ENCODE measurements around the gene NDUFAF5.
A peak's percentile ranks its signal among the peaks of the same experiment; 100 is the strongest.
"Not testable (repeated sequence)": the region's sequence is repeated elsewhere in the genome, so short reads cannot be mapped to it uniquely, and the experiment has no call there.

Gene NDUFAF5

GRCh38 chr20:13784893-13785715 is at the start of gene NDUFAF5, which contains the start of gene ESF1:
Gene NDUFAF5, plus strand, starts transcription at chr20:13785028. Its CDS starts 41 bp downstream, at chr20:13785069.
Gene ESF1, minus strand, starts transcription at chr20:13784919. Its CDS starts 1,779 bp downstream, at chr20:13783140.
- DNase-seq (ENCODE audit: low read depth) = peak; percentile 98
- TF ChIP-seq MYC (IDR thresholded peaks at IDR 0.05; ENCODE audit: low read depth, low read length) = peak; percentile 100
- TF ChIP-seq POLR2A (IDR thresholded peaks at IDR 0.05; ENCODE audit: extremely low read depth, insufficient read length) = peak; percentile 79
- TF ChIP-seq CTCF (IDR thresholded peaks at IDR 0.05; ENCODE audit: low read depth, low read length) = no peak
- TF ChIP-seq, protein P1, sequence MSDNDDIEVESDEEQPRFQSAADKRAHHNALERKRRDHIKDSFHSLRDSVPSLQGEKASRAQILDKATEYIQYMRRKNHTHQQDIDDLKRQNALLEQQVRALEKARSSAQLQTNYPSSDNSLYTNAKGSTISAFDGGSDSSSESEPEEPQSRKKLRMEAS (IDR thresholded peaks at IDR 0.05; ENCODE audit: low read depth, low read length) = peak; percentile 99
- peak within 1 kb of the TSS; percentile 98 for H3K4me3 ChIP-seq (ENCODE audit: low read depth, low read length)

- H3K4me3 ChIP-seq (ENCODE audit: low read depth, low read length) = no peak overlapping the region
- TF ChIP-seq CTCF (IDR thresholded peaks at IDR 0.05; ENCODE audit: low read depth, low read length) = no peak
- no peak for TF ChIP-seq MYC (IDR thresholded peaks at IDR 0.05; ENCODE audit: low read depth, low read length)
- TF ChIP-seq, protein P1 (IDR thresholded peaks at IDR 0.05; ENCODE audit: low read depth, low read length) = no peak
- no peak for TF ChIP-seq POLR2A (IDR thresholded peaks at IDR 0.05; ENCODE audit: extremely low read depth, insufficient read length)
- DNase-seq (ENCODE audit: low read depth) = no peak
Measured at GRCh38 chr20:13735826-13736225, 49.0 kb upstream of the NDUFAF5 start.

- DNase-seq (ENCODE audit: low read depth) = no peak
- no peak overlapping the region for H3K4me3 ChIP-seq (ENCODE audit: low read depth, low read length)
- TF ChIP-seq MYC (IDR thresholded peaks at IDR 0.05; ENCODE audit: low read depth, low read length) (no peak), POLR2A (IDR thresholded peaks at IDR 0.05; ENCODE audit: extremely low read depth, insufficient read length) (no peak), CTCF (IDR thresholded peaks at IDR 0.05; ENCODE audit: low read depth, low read length) (no peak)
- TF ChIP-seq, protein P1 (IDR thresholded peaks at IDR 0.05; ENCODE audit: low read depth, low read length) = no peak
Measured at GRCh38 chr20:13736436-13737191, 48.2 kb upstream of the NDUFAF5 start.

GRCh38 chr20:13738187-13738586 is 46.6 kb upstream of the NDUFAF5 start:
- H3K4me3 ChIP-seq (ENCODE audit: low read depth, low read length); DNase-seq (ENCODE audit: low read depth): not testable (repeated sequence)

- TF ChIP-seq, protein P1 (IDR thresholded peaks at IDR 0.05; ENCODE audit: low read depth, low read length) = peak; percentile 32; the same call in 1 of the 2 replicates
- TF ChIP-seq MYC (IDR thresholded peaks at IDR 0.05; ENCODE audit: low read depth, low read length) = 0 out of 2 replicates have a peak, but pooled peaks have one; percentile 15
- no peak for TF ChIP-seq CTCF (IDR thresholded peaks at IDR 0.05; ENCODE audit: low read depth, low read length)
- no peak for TF ChIP-seq POLR2A (IDR thresholded peaks at IDR 0.05; ENCODE audit: extremely low read depth, insufficient read length)
- peak; percentile 53 for DNase-seq (ENCODE audit: low read depth)
Measured at GRCh38 chr20:13739731-13740649, 44.8 kb upstream of the NDUFAF5 start.

More at GRCh38 chr20:13739731-13740649, 44.8 kb upstream of the NDUFAF5 start:
- no peak overlapping the region for H3K4me3 ChIP-seq (ENCODE audit: low read depth, low read length)

All from NB4 (cell line).